ENCODE data around the gene KMT2B.
A peak's percentile ranks its signal among the peaks of the same experiment; 100 is the strongest.

Gene KMT2B

GRCh38 chr19:35759697-35760096 is 41.9 kb downstream of the KMT2B start:
- no peak overlapping the region for H2BK120ac ChIP-seq (ENCODE audit: low read depth, low read length)
- H2AK5ac ChIP-seq (ENCODE audit: low read length), result no peak overlapping the region
- WGBS (ENCODE audit: extremely low coverage, insufficient coverage, low lambda C conversion rate), result no CpG with 5 or more reads among the region's 2 CpGs
- H3K4me2 ChIP-seq (ENCODE audit: low read length), result no peak overlapping the region
- H3K79me1 ChIP-seq (ENCODE audit: low read length), result peaks cover 9% of the 10 kb centered on the region
- no peak overlapping the region for H3K4ac ChIP-seq (ENCODE audit: low read depth, low read length)
- no peak overlapping the region for H2BK15ac ChIP-seq (replicated peaks; ENCODE audit: low read depth)
- H3K4me3 ChIP-seq (ENCODE audit: low read length), result no peak overlapping the region
- H4K5ac ChIP-seq (ENCODE audit: low read length), result no peak overlapping the region
- H3K79me2 ChIP-seq (ENCODE audit: control insufficient read depth, insufficient read depth, low read length), result peaks cover 4% of the 10 kb centered on the region
- peaks cover 6% of the 10 kb centered on the region for H3K36me3 ChIP-seq (ENCODE audit: control insufficient read depth, insufficient read depth, low read length)
- H4K8ac ChIP-seq (ENCODE audit: low read depth, low read length), result no peak overlapping the region
- no peak overlapping the region for H2BK5ac ChIP-seq (ENCODE audit: low read length)
- H3K4me1 ChIP-seq (ENCODE audit: control insufficient read depth, low read depth, low read length), result no peaks in the 10 kb centered on the region
- no peak overlapping the region for H3K9ac ChIP-seq (ENCODE audit: low read length)
- H3K27ac ChIP-seq (ENCODE audit: low read depth, low read length), result no peak overlapping the region
- H3K56ac ChIP-seq (ENCODE audit: low read length), result no peak overlapping the region
- H3K27me3 ChIP-seq (ENCODE audit: insufficient read depth, low read length, poor library complexity), result no peaks in the 10 kb centered on the region
- no peak overlapping the region for H3K23ac ChIP-seq (ENCODE audit: low read length)
- DNase-seq, result no peak
- H3K18ac ChIP-seq (ENCODE audit: low read length), result no peak overlapping the region

- no peak for DNase-seq
Measured at GRCh38 chr19:35760711-35761349, 43.0 kb downstream of the KMT2B start.

GRCh38 chr19:35764432-35765315 is 46.9 kb downstream of the KMT2B start:
- H3K36me3 ChIP-seq (ENCODE audit: control insufficient read depth, insufficient read depth, low read length), result peaks cover 11% of the 10 kb centered on the region

More at GRCh38 chr19:35760711-35761349, 43.0 kb downstream of the KMT2B start:
- no peak overlapping the region for H3K23ac ChIP-seq (ENCODE audit: low read length)
- peaks cover 9% of the 10 kb centered on the region for H3K36me3 ChIP-seq (ENCODE audit: control insufficient read depth, insufficient read depth, low read length)
- H2BK120ac ChIP-seq (ENCODE audit: low read depth, low read length), result no peak overlapping the region
- H3K27me3 ChIP-seq (ENCODE audit: insufficient read depth, low read length, poor library complexity), result no peaks in the 10 kb centered on the region
- H3K27ac ChIP-seq (ENCODE audit: low read depth, low read length), result no peak overlapping the region
- H3K4ac ChIP-seq (ENCODE audit: low read depth, low read length), result no peak overlapping the region
- no peak overlapping the region for H3K18ac ChIP-seq (ENCODE audit: low read length)
- no peak overlapping the region for H2AK5ac ChIP-seq (ENCODE audit: low read length)
- whole genome bisulfite sequencing (ENCODE audit: extremely low coverage, insufficient coverage, low lambda C conversion rate), result no CpG with 5 or more reads among the region's 4 CpGs
- H3K56ac ChIP-seq (ENCODE audit: low read length), result no peak overlapping the region
- H3K4me2 ChIP-seq (ENCODE audit: low read length), result no peak overlapping the region
- no peak overlapping the region for H3K4me3 ChIP-seq (ENCODE audit: low read length)
- H2BK15ac ChIP-seq (replicated peaks; ENCODE audit: low read depth), result no peak overlapping the region
- H3K79me1 ChIP-seq (ENCODE audit: low read length), result peaks cover 9% of the 10 kb centered on the region
- H2BK5ac ChIP-seq (ENCODE audit: low read length), result no peak overlapping the region
- no peak overlapping the region for H4K5ac ChIP-seq (ENCODE audit: low read length)
- H3K79me2 ChIP-seq (ENCODE audit: control insufficient read depth, insufficient read depth, low read length), result peaks cover 4% of the 10 kb centered on the region
- no peak overlapping the region for H3K9ac ChIP-seq (ENCODE audit: low read length)
- H4K8ac ChIP-seq (ENCODE audit: low read depth, low read length), result no peak overlapping the region
- no peaks in the 10 kb centered on the region for H3K4me1 ChIP-seq (ENCODE audit: control insufficient read depth, low read depth, low read length)

GRCh38 chr19:35766571-35767104 is 48.8 kb downstream of the KMT2B start:
- Histone ChIP-seq H3K18ac (ENCODE audit: low read length) (no peak overlapping the region), H3K4me3 (ENCODE audit: low read length) (no peak overlapping the region), H3K56ac (ENCODE audit: low read length) (no peak overlapping the region), H2AK5ac (ENCODE audit: low read length) (no peak overlapping the region), H3K79me2 (ENCODE audit: control insufficient read depth, insufficient read depth, low read length) (no peaks in the 10 kb centered on the region), H4K5ac (ENCODE audit: low read length) (no peak overlapping the region), H4K8ac (ENCODE audit: low read depth, low read length) (no peak overlapping the region), H2BK15ac (replicated peaks; ENCODE audit: low read depth) (no peak overlapping the region), H2BK120ac (ENCODE audit: low read depth, low read length) (no peak overlapping the region), H3K79me1 (ENCODE audit: low read length) (no peaks in the 10 kb centered on the region), H2BK5ac (ENCODE audit: low read length) (no peak overlapping the region), H3K23ac (ENCODE audit: low read length) (no peak overlapping the region), H3K9ac (ENCODE audit: low read length) (no peak overlapping the region), H3K4me2 (ENCODE audit: low read length) (no peak overlapping the region), H3K4me1 (ENCODE audit: control insufficient read depth, low read depth, low read length) (no peaks in the 10 kb centered on the region), H3K27me3 (ENCODE audit: insufficient read depth, low read length, poor library complexity) (no peaks in the 10 kb centered on the region), H3K4ac (ENCODE audit: low read depth, low read length) (no peak overlapping the region), H3K36me3 (ENCODE audit: control insufficient read depth, insufficient read depth, low read length) (peaks cover 7% of the 10 kb centered on the region), H3K27ac (ENCODE audit: low read depth, low read length) (no peak overlapping the region)
- WGBS (ENCODE audit: extremely low coverage, insufficient coverage, low lambda C conversion rate), result no CpG with 5 or more reads among the region's 11 CpGs
- no peak for DNase-seq

More at GRCh38 chr19:35764432-35765315, 46.9 kb downstream of the KMT2B start:
- Histone ChIP-seq H3K18ac (ENCODE audit: low read length) (no peak overlapping the region), H3K79me2 (ENCODE audit: control insufficient read depth, insufficient read depth, low read length) (peaks cover 2% of the 10 kb centered on the region), H2BK5ac (ENCODE audit: low read length) (no peak overlapping the region), H3K79me1 (ENCODE audit: low read length) (peaks cover 2% of the 10 kb centered on the region), H3K4ac (ENCODE audit: low read depth, low read length) (no peak overlapping the region), H3K27ac (ENCODE audit: low read depth, low read length) (no peak overlapping the region), H4K5ac (ENCODE audit: low read length) (no peak overlapping the region), H3K23ac (ENCODE audit: low read length) (no peak overlapping the region), H4K8ac (ENCODE audit: low read depth, low read length) (no peak overlapping the region), H2BK15ac (replicated peaks; ENCODE audit: low read depth) (no peak overlapping the region), H3K56ac (ENCODE audit: low read length) (no peak overlapping the region), H3K4me2 (ENCODE audit: low read length) (no peak overlapping the region), H3K27me3 (ENCODE audit: insufficient read depth, low read length, poor library complexity) (no peaks in the 10 kb centered on the region), H3K4me3 (ENCODE audit: low read length) (no peak overlapping the region), H2AK5ac (ENCODE audit: low read length) (no peak overlapping the region), H2BK120ac (ENCODE audit: low read depth, low read length) (no peak overlapping the region), H3K9ac (ENCODE audit: low read length) (no peak overlapping the region), H3K4me1 (ENCODE audit: control insufficient read depth, low read depth, low read length) (no peaks in the 10 kb centered on the region)
- WGBS (ENCODE audit: extremely low coverage, insufficient coverage, low lambda C conversion rate), result no CpG with 5 or more reads among the region's 17 CpGs
- DNase-seq, result no peak

GRCh38 chr19:35767288-35768081 is 49.7 kb downstream of the KMT2B start:
- H3K27ac ChIP-seq (ENCODE audit: low read depth, low read length), result no peak overlapping the region

More at GRCh38 chr19:35767288-35768081, 49.7 kb downstream of the KMT2B start:
- no peak overlapping the region for H3K23ac ChIP-seq (ENCODE audit: low read length)
- H3K4me2 ChIP-seq (ENCODE audit: low read length), result no peak overlapping the region
- H3K79me2 ChIP-seq (ENCODE audit: control insufficient read depth, insufficient read depth, low read length), result no peaks in the 10 kb centered on the region
- no peak overlapping the region for H3K18ac ChIP-seq (ENCODE audit: low read length)
- no peaks in the 10 kb centered on the region for H3K27me3 ChIP-seq (ENCODE audit: insufficient read depth, low read length, poor library complexity)
- H3K79me1 ChIP-seq (ENCODE audit: low read length), result no peaks in the 10 kb centered on the region
- no peak overlapping the region for H2BK120ac ChIP-seq (ENCODE audit: low read depth, low read length)
- no peak overlapping the region for H2AK5ac ChIP-seq (ENCODE audit: low read length)
- no peak overlapping the region for H2BK15ac ChIP-seq (replicated peaks; ENCODE audit: low read depth)
- H3K4me3 ChIP-seq (ENCODE audit: low read length), result no peak overlapping the region
- WGBS (ENCODE audit: extremely low coverage, insufficient coverage, low lambda C conversion rate), result no CpG with 5 or more reads among the region's 34 CpGs
- peak; percentile 92 for DNase-seq
- peaks cover 5% of the 10 kb centered on the region for H3K36me3 ChIP-seq (ENCODE audit: control insufficient read depth, insufficient read depth, low read length)
- no peak overlapping the region for H4K8ac ChIP-seq (ENCODE audit: low read depth, low read length)
- H4K5ac ChIP-seq (ENCODE audit: low read length), result no peak overlapping the region
- H3K56ac ChIP-seq (ENCODE audit: low read length), result peak overlapping the region; percentile 37
- no peak overlapping the region for H3K4ac ChIP-seq (ENCODE audit: low read depth, low read length)
- no peak overlapping the region for H2BK5ac ChIP-seq (ENCODE audit: low read length)
- H3K4me1 ChIP-seq (ENCODE audit: control insufficient read depth, low read depth, low read length), result no peaks in the 10 kb centered on the region
- H3K9ac ChIP-seq (ENCODE audit: low read length), result peak overlapping the region; percentile 45

All from mesendoderm (in vitro differentiated cells).